HG03469 (cell line): ENCODE results near the gene INPP5B.
A peak's percentile ranks its signal among the peaks of the same experiment; 100 is the strongest.
"Not testable (repeated sequence)": the region's sequence is repeated elsewhere in the genome, so short reads cannot be mapped to it uniquely, and the experiment has no call there.

Experiments used
- ATAC-seq: cut with Tn5 transposase; IDR thresholded peaks from one replicate; pipeline ENCODE4 v1.9.1; 2021; ENCODE audit warnings: mild to moderate bottlenecking, moderate library complexity, moderate number of reproducible peaks; ENCODE audit not compliant: unreplicated experiment

Gene INPP5B

DNA sequence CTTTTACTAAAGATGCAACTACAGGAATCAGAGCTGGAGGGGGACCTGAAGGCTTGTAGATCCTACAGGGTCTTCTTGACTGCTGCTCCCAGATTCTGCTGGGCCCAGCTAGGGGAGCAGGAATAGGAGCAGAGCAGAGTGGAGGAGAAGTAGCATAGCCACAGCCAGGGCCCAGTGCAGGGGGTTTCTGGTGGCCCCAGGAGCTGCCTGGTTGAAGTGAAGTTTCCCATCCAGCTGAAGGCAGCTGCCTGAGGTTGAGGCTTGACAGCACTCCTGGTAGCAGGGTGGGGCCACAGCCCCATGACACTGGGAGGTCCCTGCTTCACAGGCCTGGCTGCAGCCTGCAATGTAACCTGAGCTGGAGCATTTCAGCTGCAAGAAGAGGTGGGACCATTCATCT, 2.0 kb upstream of the INPP5B start:
- no peak for ATAC-seq

DNA sequence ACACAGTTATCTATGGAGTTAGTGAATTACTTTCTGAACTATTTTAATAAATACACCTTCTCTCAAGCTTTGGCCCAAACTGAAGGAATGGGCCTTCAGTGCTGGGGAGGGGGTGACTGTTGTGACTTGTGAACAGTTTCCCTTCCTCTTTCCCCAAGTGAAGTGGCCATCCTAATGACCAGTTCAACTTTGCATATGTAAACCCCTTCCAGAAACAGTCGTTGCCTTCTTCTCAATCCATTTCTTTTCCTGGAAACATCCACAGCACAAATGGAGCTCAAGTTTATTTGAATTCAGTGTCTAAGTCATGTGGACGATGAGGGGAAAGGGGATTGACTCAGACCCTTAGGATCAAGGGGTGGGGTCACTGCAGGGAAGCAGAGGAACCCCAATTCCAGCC, 1.3 kb upstream of the INPP5B start:
- no peak for ATAC-seq

DNA sequence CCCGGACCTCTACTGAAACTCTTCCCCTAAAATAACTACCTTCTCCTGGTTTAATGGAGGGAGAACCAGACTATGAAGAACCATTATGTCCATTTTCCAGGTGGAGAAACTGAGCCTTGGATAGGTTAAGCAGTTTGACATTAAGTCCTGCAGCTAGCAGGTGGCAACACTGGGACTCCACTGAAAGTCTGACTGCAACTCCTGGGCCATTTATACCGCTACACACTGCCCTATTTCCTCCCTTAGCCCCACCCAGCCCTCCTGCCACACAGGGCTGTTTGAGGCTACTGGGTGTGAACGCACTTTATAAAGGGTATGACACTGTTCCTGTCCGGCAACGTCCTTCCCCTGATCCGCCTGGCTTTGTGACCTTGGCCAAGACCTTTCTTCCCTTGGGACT, 511 bp upstream of the INPP5B start:
- no peak for ATAC-seq

DNA sequence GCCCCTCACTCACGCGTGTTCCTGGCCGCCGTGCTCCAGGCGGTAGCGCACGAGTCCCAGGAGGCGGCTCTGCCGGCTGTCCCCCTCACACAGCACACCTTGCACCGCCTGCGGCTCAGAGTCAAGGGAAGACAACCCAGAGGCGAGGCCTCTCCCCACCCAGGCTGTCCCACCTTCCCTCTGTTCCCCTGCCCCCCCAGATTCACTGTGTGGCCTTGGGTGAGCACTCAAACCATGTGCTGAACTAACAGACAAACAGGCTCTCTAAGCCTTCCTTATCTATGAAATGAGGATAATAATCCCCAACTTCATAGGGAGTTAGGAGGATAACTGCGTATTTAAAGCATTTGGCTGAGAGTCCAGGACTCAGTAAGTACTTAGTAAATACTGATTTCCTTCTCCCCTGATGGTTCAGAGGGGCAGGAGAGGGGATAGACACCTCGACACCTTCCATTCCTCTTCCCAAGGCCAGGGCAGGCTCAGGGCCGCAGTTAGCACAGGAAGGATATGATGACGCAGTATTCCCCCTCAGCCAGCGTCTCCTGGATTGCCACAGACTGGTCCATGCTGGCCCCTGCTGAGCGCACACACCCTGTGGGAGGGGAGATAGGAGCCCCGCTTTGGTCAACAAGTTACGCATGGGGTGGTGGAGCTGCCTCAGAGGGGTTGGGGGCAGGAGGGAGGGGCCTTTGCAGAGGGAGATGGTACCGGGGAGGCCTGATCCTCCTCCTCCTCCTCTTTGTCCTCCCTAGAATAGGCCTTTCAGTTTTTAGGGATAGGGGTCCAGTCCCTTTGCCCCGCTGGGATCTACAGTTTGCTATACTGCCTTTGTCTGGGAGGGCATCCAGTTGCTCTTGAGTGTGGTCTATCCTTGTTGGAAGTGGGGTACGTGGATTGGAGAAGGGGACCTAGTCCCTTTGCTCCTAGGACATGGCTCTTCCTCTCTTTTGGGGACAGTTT, 830 bp downstream of the INPP5B start:
- no peak for ATAC-seq

DNA sequence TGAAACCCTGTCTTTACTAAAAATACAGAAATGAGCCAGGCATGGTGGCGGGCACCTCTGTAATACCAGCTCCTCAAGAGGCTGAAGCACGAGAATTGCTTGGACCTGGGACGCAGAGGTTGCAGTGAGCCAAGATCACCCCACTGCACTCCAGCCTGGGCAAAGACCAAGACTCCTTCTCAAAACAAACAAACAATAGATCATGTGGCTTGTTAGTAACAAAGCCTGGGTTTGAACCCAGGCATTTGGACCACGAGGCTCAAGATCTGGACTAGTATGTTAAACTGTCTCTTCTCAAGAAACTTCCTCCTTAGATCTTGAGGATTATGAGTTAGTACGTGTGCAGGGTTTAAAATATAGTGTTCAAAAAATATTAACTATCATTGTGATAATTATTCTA, 1.6 kb downstream of the INPP5B start:
- no peak for ATAC-seq

DNA sequence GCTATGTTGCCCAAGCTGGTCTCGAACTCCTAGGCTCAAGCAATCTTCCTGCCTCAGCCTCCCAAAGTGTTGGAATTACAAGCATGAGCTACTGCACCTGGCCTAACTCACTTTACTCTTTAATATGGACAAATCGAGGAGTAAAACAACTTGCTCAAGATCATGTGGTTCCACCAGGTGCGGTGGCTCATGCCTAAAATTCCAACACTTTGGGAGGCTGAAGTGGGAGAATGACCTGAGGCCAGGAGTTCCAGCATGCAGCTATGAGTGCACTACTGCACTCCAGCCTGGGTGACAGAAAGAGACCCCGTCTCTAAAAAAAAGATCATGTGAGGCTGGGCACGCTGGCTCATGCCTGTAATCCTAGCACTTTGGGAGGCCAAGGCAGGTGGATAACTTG, 2.0 kb downstream of the INPP5B start:
- ATAC-seq, result no peak

DNA sequence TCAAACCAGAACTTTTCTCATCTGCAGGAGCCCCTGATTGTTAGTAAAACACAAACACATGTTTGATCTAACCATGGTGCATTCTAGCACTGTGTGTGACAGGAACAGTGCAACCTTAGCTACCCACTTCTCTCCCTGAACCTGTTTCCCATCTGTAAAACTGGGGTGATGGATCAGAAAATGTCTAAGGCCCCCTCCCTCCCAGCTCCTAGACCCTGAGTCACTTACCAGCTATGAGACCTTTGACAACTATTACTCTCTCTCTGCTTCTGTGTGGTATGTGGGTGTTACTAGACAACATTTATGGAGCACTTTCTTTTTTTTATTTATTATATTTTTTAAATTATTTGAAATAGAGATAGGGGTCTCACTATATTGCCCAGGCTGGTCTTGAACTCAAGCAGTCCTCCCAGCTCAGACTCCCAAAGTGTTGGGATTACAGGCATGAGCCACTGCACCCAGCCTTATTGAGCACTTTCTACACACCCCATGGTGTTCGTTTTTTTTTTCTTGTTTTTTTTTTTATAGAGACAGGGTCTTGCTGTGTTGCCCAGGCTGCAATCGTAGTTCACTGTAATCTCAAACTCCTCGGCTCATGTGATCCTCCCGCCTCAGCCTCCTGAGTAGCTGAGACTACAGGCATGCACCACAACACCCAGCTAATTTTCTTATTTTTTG, 2.6 kb downstream of the INPP5B start:
- ATAC-seq, result no peak

DNA sequence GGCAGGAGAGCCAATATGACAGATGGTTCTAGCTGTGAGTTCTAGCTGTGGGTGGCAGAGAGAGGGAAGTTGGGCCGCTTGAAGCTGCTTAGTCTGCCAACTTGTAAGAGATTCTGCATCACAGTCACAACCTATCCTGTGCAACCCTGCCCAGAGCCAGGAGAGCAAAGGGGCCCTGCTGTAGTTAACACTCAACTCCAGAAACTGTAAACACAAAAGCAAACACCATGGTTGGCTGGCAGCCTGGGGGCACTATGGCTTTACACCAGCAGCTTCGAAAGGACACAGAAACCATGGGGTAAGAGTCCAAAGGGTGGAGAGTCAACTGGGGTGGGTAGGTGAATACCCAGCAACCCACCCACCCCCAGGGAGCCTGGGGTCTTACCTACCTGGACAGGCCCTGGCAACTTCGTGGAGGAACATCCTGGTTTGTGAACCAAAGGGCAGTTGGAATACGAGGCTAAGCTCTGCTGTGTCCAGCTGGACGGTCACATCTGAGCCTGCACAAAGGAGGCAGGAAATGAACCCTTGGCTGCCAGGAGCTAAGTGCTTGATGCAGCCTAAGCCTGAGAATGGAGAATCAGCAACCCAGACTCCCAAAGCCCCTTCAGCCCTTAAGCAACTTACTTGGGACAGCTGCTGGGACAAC, 6.4 kb downstream of the INPP5B start:
- ATAC-seq, result no peak

DNA sequence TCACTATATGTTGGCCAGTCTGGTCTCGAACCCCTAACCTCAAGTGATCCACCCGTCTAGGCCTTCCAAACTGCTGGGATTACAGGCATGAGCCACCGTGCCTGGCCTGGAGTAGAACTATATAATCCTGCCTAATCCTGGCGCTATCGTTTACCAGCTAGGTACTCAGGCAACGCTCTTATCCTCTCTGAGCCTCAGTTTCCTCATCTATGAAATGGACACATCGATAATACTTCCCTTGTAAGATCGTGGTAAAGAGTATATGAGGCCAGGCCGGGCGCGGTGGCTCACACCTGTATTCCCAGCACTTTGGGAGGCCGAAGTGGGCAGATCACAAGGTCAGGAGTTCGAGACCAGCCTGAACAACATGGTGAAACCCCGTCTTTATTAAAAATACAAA, 10.1 kb downstream of the INPP5B start:
- not testable (repeated sequence) for ATAC-seq

DNA sequence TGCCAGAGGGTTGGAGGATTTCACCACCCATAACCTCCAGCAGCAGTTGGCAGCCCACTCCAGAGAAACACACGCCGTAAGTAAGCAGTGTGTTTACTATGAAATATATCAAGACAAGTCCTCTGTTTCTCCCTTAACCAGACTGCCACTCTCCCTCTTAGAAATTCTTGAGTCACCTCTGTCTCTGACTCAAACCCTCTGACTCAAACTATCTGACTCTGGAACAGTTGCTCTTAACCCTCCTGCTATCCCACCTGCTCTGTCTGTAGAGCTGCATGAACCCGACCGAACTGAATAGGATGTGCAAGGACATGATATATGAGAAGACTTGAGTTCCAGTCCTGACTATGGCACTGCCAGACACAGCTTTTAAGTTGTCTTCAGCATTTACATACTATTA, 14.1 kb downstream of the INPP5B start:
- no peak for ATAC-seq

DNA sequence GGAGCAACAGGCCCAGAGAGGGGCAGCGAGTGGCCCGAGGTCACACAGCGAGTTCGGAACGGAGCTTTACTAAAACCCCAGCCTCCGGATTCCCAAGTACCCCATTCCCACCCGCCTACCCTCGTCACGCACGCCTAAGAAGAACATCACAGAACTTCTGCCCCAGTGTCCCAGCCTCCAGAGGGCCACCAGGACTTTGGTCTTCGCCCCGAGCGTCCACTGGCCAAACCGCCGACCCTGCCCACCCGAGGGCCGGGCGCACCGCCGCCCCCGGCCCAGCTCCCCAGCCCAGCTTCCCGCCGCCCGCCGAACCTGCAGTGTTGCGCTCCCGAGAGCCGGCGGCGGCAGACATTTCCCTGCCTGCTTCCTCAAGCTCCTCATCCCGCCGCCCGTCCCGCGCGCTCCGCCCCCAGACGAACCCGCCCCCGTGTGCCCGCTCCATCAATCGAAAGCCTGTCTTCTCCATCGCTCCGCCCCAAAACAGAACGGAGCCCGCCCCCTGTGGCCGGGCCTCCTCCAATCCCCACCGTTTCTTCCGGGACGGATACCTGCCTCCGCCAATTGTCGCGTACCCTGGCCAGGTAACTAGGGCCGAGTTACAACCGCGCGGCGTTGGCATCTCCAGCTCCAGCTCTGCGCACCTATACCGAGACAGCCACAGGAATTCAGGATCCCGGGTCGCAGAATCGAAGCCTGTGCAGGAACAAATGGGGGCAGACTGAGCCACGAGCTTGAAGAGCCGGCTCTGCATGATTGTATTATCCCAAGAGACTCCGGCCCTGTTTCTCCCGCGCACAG, 15.3 kb downstream of the INPP5B start:
- peak; percentile 75 for ATAC-seq

DNA sequence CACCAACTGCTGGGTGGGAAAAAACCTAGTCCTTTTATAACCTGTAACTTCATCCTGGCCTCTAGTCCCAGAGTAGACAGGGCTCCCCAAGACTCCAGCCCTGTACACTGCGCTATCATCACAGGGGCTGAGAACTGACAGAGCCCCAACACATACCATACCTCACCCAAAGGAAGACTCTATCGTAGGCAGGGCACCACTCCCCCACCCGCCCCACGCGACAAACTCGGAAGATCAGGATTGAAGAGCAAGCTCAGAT, 15.8 kb downstream of the INPP5B start:
- no peak for ATAC-seq

DNA sequence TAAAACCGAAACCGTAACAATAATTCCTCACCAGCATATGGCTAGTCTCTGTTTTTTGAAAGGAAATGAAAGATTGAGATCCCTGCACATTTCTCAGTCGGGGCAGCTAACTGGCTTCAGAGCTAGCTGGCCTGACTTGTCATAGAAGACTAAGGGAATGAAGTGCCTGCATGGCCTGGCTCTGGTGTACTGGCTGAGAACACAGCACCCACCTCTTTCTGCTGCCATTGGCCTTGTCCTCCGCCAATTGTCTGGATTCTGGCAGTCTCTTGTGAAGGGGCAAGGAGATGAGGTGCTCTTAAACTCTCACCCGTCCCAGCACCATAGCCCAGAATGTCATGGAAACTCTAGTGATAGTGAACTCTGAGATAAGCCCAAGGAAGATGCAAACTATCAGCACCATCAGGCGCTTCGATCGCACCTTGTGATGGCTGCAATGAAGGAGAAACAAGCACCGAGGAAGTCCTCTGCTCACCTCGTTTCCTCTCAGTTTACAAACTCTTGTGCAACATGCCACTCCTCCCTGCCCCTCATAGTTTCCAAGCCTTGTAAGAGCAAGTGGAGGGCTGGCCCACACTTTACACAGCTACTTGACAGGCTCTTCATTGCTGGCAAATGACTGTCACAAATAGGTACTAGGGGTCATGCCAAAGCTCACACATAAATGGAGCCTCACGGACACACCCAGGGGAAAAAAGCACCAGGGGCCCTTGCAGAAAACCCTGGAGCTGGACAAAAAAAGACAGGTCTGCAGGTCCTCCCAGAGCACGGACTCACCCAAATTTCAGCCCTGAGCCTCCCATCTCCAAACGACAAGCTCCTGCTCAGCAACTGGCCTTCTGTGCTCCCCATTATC, 16.4 kb downstream of the INPP5B start:
- no peak for ATAC-seq

DNA sequence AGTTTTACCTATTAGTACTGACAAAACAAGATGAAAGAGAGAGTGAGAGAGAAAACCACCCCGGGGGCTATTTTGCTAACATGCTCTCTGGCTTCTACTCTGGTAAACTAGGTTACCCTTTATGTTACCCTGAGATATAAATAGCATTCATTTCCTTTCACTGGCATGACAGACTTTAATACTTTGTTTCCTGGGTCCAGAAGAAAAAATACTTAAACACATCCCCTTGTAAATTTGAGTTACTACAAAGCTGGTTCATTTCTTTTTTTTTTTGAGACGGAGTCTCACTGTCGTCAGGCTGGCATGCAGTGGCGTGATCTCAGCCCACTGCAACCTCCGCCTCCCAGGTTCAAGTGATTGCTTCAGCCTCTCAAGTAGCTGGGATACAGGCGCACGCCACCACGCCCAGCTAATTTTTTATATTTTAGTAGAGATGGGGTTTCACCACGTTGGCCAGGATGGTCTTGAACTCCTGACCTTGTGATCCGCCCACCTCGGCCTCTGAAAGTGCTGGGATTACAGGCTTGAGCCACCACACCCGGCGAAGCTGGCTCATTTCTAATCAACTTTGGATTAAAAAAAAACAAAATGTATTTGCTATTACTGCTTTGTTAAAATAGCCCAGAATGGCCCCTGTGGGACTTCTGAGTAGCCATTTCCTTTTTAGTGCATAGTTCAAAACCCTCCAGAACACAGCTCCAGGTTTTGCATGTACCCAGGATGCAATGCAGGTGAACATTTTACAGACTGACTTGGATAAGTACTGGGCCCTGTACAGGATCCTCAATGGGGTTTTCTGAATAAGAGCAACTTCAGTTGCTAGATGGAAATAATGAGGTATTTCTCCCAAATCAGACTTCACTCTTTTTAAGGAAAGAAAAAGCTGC, 20.6 kb downstream of the INPP5B start:
- no peak for ATAC-seq

DNA sequence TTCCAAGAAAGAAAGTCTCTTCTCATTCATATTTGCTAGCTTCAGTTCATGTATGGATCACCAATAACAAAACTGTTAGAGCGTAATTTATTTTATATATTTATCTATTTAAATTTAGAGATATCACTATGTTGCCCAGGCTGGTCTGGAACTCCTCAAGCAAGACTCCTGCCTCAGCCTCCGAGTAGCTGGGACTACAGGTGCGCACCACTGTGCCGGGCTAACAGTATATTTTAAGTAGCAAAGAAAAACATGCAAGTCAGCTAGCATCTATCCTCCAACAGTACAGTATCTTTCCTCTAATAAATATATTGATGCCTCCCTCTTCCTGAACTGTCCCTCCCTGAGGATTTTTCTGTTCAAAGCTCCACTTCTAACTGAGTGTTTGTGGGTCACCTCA, 21.5 kb downstream of the INPP5B start:
- ATAC-seq, result no peak

DNA sequence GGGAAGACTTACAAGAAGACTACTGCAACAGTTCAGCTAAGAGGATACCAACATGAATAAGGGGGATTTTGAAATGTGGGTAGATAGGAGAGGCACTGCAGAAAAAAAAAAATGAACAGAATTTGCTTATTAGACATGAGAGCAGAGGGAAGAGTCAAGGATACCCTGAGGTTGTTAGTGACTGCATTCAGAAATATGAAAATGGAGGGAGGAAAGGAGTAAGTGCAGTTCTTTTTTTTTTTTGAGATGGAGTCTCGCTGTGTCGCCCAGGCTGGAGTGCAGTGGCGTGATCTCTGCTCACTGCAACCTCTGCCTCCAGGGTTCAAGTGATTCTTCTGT, 23.3 kb downstream of the INPP5B start:
- no peak for ATAC-seq

DNA sequence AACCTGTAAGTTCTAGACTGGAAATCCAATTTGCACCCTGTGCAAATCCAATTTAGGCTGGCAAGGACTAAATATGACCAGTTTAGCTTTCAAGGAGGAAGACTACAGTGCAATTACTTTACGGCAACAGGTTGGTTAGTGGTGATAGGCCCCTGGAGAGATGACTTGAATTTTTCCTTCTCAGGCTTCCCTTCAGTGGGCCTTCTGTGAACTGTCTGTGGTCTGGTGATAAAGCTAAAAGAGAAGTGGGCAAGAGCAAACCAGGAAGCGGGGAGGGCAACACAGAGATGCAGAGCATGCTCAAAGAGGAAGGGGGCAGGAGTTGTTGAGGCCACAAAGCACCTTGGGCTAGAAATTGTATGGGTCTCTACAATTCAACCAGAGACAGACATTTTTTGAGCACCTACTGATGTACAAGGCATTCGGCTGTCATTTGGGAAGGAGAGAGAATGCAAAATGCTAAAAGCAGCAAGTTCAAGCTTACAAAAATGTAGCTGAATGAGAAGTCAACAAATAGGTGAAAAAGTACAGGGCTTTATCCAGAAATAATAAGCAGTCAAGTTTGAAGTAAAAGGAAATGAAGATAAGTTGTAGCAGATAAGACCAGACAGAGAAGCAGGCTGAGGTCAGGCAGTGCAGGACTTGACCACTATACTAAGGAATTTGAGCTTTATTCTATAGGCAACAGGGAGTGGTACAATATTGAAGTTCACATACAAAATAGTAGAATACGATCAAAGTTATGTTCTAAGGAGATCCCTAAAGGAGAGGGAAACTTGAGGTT, 23.9 kb downstream of the INPP5B start:
- ATAC-seq, result no peak

DNA sequence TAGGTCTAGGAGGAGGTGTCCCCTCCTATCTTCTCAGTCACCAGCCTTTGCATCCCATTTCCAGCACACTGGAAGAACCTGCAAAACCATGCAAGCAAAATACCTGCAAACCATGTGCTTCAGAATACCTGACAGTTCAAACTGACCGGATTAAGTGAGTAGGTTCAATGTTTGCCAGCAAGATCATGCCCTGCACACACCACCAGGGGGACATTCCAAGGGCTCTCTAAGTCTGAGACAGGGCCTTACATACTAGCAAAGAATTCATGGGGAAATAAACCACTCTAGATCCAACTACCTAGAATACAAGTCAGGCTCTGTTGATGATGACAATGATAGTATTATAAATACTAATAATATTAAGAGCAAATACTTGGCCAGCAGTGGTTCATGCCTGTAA, 27.6 kb downstream of the INPP5B start:
- ATAC-seq, result no peak
